Testis (tissue), 3 donors: ENCODE data around the gene PTGDR2. TPM values are rescaled to one million over a fixed set of nuclear protein-coding genes. Genes with fewer than 3 reads are reported as not detected.
A peak's percentile ranks its signal among the peaks of the same experiment; 100 is the strongest.

ENCODE experiments used
- DNase-seq: peaks from one replicate; pipeline ENCODE4 v3.0.0-alpha.2; 2019
- H3K27ac ChIP-seq, 2 donors: fragments of 200-600 bp; sonication (generic); one replicate each; pipeline ENCODE4 v1.5.1; 2019
- H3K27me3 ChIP-seq: fragments of 200-600 bp; sonication (generic); one replicate; pipeline ENCODE4 v1.5.1; 2019
- H3K36me3 ChIP-seq: fragments of 200-600 bp; sonication (generic); one replicate; pipeline ENCODE4 v1.5.1; 2017; ENCODE audit warnings: low read depth; ENCODE audit errors: missing control alignments
- H3K4me1 ChIP-seq: fragments of 200-600 bp; sonication (generic); one replicate; pipeline ENCODE4 v1.5.1; 2019
- H3K4me3 ChIP-seq, 2 donors: fragments of 200-600 bp; sonication (generic); one replicate each; pipeline ENCODE4 v1.5.1; 2017 to 2019
- H3K9me3 ChIP-seq: fragments of 200-600 bp; sonication (generic); one replicate; pipeline ENCODE4 v1.5.1; 2017
- CTCF ChIP-seq, 3 experiments: fragments of 450-650 bp in 2 of 3; fragments of 200-600 bp in 1 of 3; sonication (generic) in 1 of 3; IDR thresholded peaks; one replicate each; pipeline ENCODE4 v1.5.1; 2016 to 2019; ENCODE audit warnings: antibody characterized with exemption in 3 of 3, mild to moderate bottlenecking in 2 of 3, moderate library complexity in 1 of 3
- POLR2A ChIP-seq: fragments of 450-650 bp; IDR thresholded peaks from one replicate; pipeline ENCODE4 v1.6.1; 2017; ENCODE audit warnings: antibody characterized with exemption, mild to moderate bottlenecking, moderate library complexity
- WGBS, 2 donors: methylation state at CpG; one replicate each; pipeline ENCODE4 v1.1.5; 2018; 5-methylcytosine and 5-hydroxymethylcytosine counted together
- intact Hi-C: fragments of 100-400 bp; cut with DNase I; formaldehyde crosslinking; loops from one replicate; pipeline ENCODE4 v1.15.1; 2023; ENCODE audit warnings: low total_unique reads
- polyA plus RNA-seq: library from polyadenylated mRNA; stranded (reverse); fragments of 350-450 nt; fragmentation: Illumina TruSeq; extraction: RNeasy Lipid Tissue Mini Kit (QIAGEN cat#74804); gene quantifications from one replicate; pipeline ENCODE4 v1.2.3, GENCODE V29; 2014; ENCODE audit warnings: low read depth, low replicate concordance; ENCODE audit not compliant: insufficient read depth
- total RNA-seq, 2 donors: library from RNA; depleted of rRNA; stranded (reverse); fragments of >200 nt; gene quantifications; one replicate each; pipeline ENCODE4 v1.2.3, GENCODE V29; 2016

PTGDR2 gene
- total and polyA plus RNA-seq, 3 donors from 2014 or later = 0.28 to 1.5 (median 0.81) TPM

- no peak for TF ChIP-seq CTCF (IDR thresholded peaks at IDR 0.05)
- TF ChIP-seq POLR2A = no peak
- H3K4me1 ChIP-seq = no peaks in the 10 kb centered on the region
- 56 to 71% methylated on average over 6 to 7 of the region's 7 CpGs for WGBS, 2 donors
- DNase-seq = peak; percentile 72
- intact Hi-C loops = no loop called here
- H3K4me3 ChIP-seq = no peak overlapping the region
- no peaks in the 10 kb centered on the region for H3K9me3 ChIP-seq
- no peaks in the 10 kb centered on the region for H3K36me3 ChIP-seq
- H3K27ac ChIP-seq = peak overlapping the region; percentile 2 to 38
- H3K27me3 ChIP-seq = no peaks in the 10 kb centered on the region
Observed at GRCh38 chr11:60891103-60891741, 35.5 kb upstream of the PTGDR2 start.

GRCh38 chr11:60890696-60891095, 34.9 kb upstream of the PTGDR2 start:
- intact Hi-C loops = no loop called here
- no peak for DNase-seq
- Histone ChIP-seq H3K36me3 (no peaks in the 10 kb centered on the region), H3K4me3 (no peak overlapping the region), H3K4me1 (no peaks in the 10 kb centered on the region), H3K9me3 (no peaks in the 10 kb centered on the region), H3K27ac (no peak overlapping the region), H3K27me3 (no peaks in the 10 kb centered on the region)
- WGBS, 2 donors = 48 to 58% methylated on average over 5 of the region's 5 CpGs
- TF ChIP-seq POLR2A (no peak), CTCF (IDR thresholded peaks at IDR 0.05) (no peak)

GRCh38 chr11:60889869-60890311, 34.1 kb upstream of the PTGDR2 start:
- no peak for TF ChIP-seq CTCF (IDR thresholded peaks at IDR 0.05)
- TF ChIP-seq POLR2A = no peak
- Histone ChIP-seq H3K27ac (no peak overlapping the region), H3K9me3 (no peaks in the 10 kb centered on the region), H3K4me3 (no peak overlapping the region), H3K4me1 (no peaks in the 10 kb centered on the region), H3K36me3 (no peaks in the 10 kb centered on the region), H3K27me3 (no peaks in the 10 kb centered on the region)
- WGBS, 2 donors = 69 to 72% methylated on average over 6 of the region's 6 CpGs
- intact Hi-C loops = no loop called here
- no peak for DNase-seq

GRCh38 chr11:60887556-60887955, 31.8 kb upstream of the PTGDR2 start:
- WGBS, 2 donors = 69 to 75% methylated on average over 4 to 5 of the region's 5 CpGs
- no peaks in the 10 kb centered on the region for H3K9me3 ChIP-seq
- H3K4me1 ChIP-seq = no peaks in the 10 kb centered on the region
- H3K36me3 ChIP-seq = no peaks in the 10 kb centered on the region
- peak; percentile 70 for DNase-seq
- H3K27me3 ChIP-seq = no peaks in the 10 kb centered on the region
- H3K4me3 ChIP-seq = no peak overlapping the region
- TF ChIP-seq CTCF (IDR thresholded peaks at IDR 0.05) = peak in 2 of 3 experiments; percentile 26 to 47
- no peak for TF ChIP-seq POLR2A
- intact Hi-C loops = no loop called here
- no peak overlapping the region for H3K27ac ChIP-seq
